Activated B cell treated with CpG ODN at 0.5 μM for 24 hours (primary cell): Measurements from ENCODE around the gene CHMP4A. TPM values are rescaled to one million over a fixed set of nuclear protein-coding genes. Genes with fewer than 3 reads are reported as not detected.

Experiments used
- ATAC-seq: fragments of 200-7000 bp; cut with Tn5 transposase; one replicate; pipeline ENCODE4 v1.10.0; 2021; ENCODE audit warnings: low read depth, mild to moderate bottlenecking, moderate library complexity
- CTCF ChIA-PET: fragments of 350-600 bp; sonication (Branson Sonifier 250); formaldehyde crosslinking; loops from one replicate; lab custom pipeline; 2021; ENCODE audit warnings: antibody characterized with exemption; lab: Charles Lee
- POLR2A ChIA-PET: fragments of 350-600 bp; sonication (Branson Sonifier 250); formaldehyde crosslinking; loops from one replicate; lab custom pipeline; 2021; ENCODE audit warnings: antibody characterized with exemption; lab: Charles Lee
- DNase-seq: peaks from one replicate; pipeline ENCODE4 v3.0.0; 2022
- H3K27ac Mint-ChIP-seq: one replicate; pipeline ENCODE4 v1.8.0; 2020; ENCODE audit warnings: mixed read lengths
- H3K27me3 Mint-ChIP-seq: one replicate; pipeline ENCODE4 v1.8.0; 2021; ENCODE audit warnings: mixed read lengths
- H3K36me3 Mint-ChIP-seq: one replicate; pipeline ENCODE4 v1.8.0; 2021; ENCODE audit warnings: low read depth, mixed read lengths
- H3K4me1 Mint-ChIP-seq: one replicate; pipeline ENCODE4 v1.8.0; 2021; ENCODE audit warnings: mixed read lengths
- H3K4me3 Mint-ChIP-seq: one replicate; pipeline ENCODE4 v1.8.0; 2020; ENCODE audit warnings: mild to moderate bottlenecking, mixed read lengths
- H3K9me3 Mint-ChIP-seq: one replicate; pipeline ENCODE4 v1.8.0; 2020; ENCODE audit warnings: mixed read lengths
- CTCF ChIP-seq: fragments of 200-600 bp; IDR thresholded peaks from one replicate; pipeline ENCODE4 v1.8.0; 2022; ENCODE audit warnings: antibody characterized with exemption, mild to moderate bottlenecking
- intact Hi-C: fragments of 100-400 bp; cut with micrococcal nuclease; formaldehyde crosslinking; loops from one replicate; pipeline ENCODE4 v1.15.1; 2024
- total RNA-seq: library from RNA; stranded (reverse); gene quantifications from 2 replicates; pipeline ENCODE4 v1.2.3, GENCODE V29; 2022

Gene CHMP4A
- total RNA-seq, 1 donor from 2014 or later = 88.5 TPM

- H3K9me3 Mint-ChIP-seq = peaks cover 6% of the 10 kb centered on the region
- ChIA-PET POLR2A (interaction anchor here (0.6 to 1.3 kb wide), 7 partner anchors 13 to 878 kb away, joined by 3 to 8 read pairs (median 3); partner anchors contain the start of genes CHMP4A and MDP1), CTCF (no interaction called here)
- no peak for ATAC-seq
- intact Hi-C loops = loop anchor here (5.0 kb wide), 1 partner anchor 233 kb away; no protein-coding TSS in a partner anchor
- no peaks in the 10 kb centered on the region for H3K27me3 Mint-ChIP-seq
- DNase-seq = no peak
- peak overlapping the region; percentile 7 for H3K27ac Mint-ChIP-seq
- TF ChIP-seq CTCF = no peak
- peak overlapping the region; percentile 7 for H3K4me3 Mint-ChIP-seq
- H3K4me1 Mint-ChIP-seq = peaks cover 40% of the 10 kb centered on the region
- peaks cover 40% of the 10 kb centered on the region for H3K36me3 Mint-ChIP-seq
These were observed 14.3 kb downstream of the CHMP4A start for GRCh38 chr14:24198814-24199524.

GRCh38 chr14:24197056-24197450 lies 16.2 kb downstream of the CHMP4A start:
- Mint-ChIP-seq H3K36me3 (peaks cover 40% of the 10 kb centered on the region), H3K27ac (peak overlapping the region; percentile 97), H3K27me3 (no peaks in the 10 kb centered on the region), H3K4me3 (peak overlapping the region; percentile 96), H3K4me1 (peaks cover 51% of the 10 kb centered on the region), H3K9me3 (no peaks in the 10 kb centered on the region)
- TF ChIP-seq CTCF = no peak
- ATAC-seq (no peak), DNase-seq (no peak)
- CTCF ChIA-PET = interaction anchor here (1.9 kb wide), 1 partner anchor 46 kb away, joined by 10 read pairs; the partner anchor contains the start of gene TINF2
- POLR2A ChIA-PET = interaction anchor here (0.7 to 4.1 kb wide), 12 partner anchors 8 to 100 kb away, joined by 3 to 143 read pairs (median 14); partner anchors contain the start of genes CHMP4A, DCAF11, MDP1 and NRL
- intact Hi-C loops = loop anchor here (5.0 kb wide), 1 partner anchor 235 kb away; no protein-coding TSS in a partner anchor

- ChIA-PET POLR2A (interaction anchor here (0.6 to 4.1 kb wide), 31 partner anchors 7 to 875 kb away, joined by 3 to 143 read pairs (median 5); partner anchors contain the start of genes CHMP4A, CIDEB, DCAF11 and EMC9), CTCF (interaction anchor here (1.4 to 1.9 kb wide), 6 partner anchors 15 to 235 kb away, joined by 3 to 10 read pairs (median 6); partner anchors contain the start of genes IRF9, RABGGTA and TINF2)
- DNase-seq (no peak), ATAC-seq (peak; percentile 13)
- Mint-ChIP-seq H3K4me3 (peak overlapping the region; percentile 96), H3K27ac (peak overlapping the region; percentile 97), H3K4me1 (peaks cover 50% of the 10 kb centered on the region), H3K9me3 (no peaks in the 10 kb centered on the region), H3K27me3 (no peaks in the 10 kb centered on the region), H3K36me3 (peaks cover 41% of the 10 kb centered on the region)
- intact Hi-C loops = loop anchor here (1.0 to 5.0 kb wide), 3 partner anchors 8 to 236 kb away; partner anchors contain the start of gene IPO4
- no peak for TF ChIP-seq CTCF
These were observed 16.9 kb downstream of the CHMP4A start for GRCh38 chr14:24196071-24197055.

- H3K27me3 Mint-ChIP-seq = no peaks in the 10 kb centered on the region
- ATAC-seq (peak; percentile 83), DNase-seq (peak; percentile 91)
- H3K9me3 Mint-ChIP-seq = no peaks in the 10 kb centered on the region
- intact Hi-C loops = loop anchor here (1.0 to 5.0 kb wide), 8 partner anchors 7 to 237 kb away; partner anchors contain the start of genes CHMP4A, GMPR2, IPO4 and IRF9
- no peak for TF ChIP-seq CTCF
- peak within 1 kb of the TSS; percentile 97 for H3K27ac Mint-ChIP-seq
- H3K36me3 Mint-ChIP-seq = peaks cover 44% of the 10 kb centered on the region
- POLR2A ChIA-PET = interaction anchor here (0.6 to 4.1 kb wide), 33 partner anchors 12 to 874 kb away, joined by 3 to 143 read pairs (median 5); partner anchors contain the start of genes CHMP4A, CIDEB, DCAF11 and EMC9
- peak within 1 kb of the TSS; percentile 96 for H3K4me3 Mint-ChIP-seq
- H3K4me1 Mint-ChIP-seq = peaks cover 48% of the 10 kb centered on the region
- CTCF ChIA-PET = interaction anchor here (1.4 to 1.9 kb wide), 6 partner anchors 16 to 236 kb away, joined by 3 to 10 read pairs (median 6); partner anchors contain the start of genes IRF9, RABGGTA and TINF2
These were observed 17.9 kb downstream of the CHMP4A start, which contains the start of gene TM9SF1 for GRCh38 chr14:24195186-24196070. TSS of gene TM9SF1 (minus strand) at chr14:24195441. CDS start at chr14:24195019, 422 bp downstream.
